Right lobe of liver (tissue), 6 donors: ENCODE measurements around the gene PRCC. TPM values are rescaled to one million over a fixed set of nuclear protein-coding genes. Genes with fewer than 3 reads are reported as not detected.

ENCODE experiments used
- ATAC-seq, 4 donors: fragments of 200-7000 bp; cut with Tn5 transposase; one replicate each; pipeline ENCODE4 v1.9.1; 2020; ENCODE audit warnings: mild to moderate bottlenecking in 4 of 4, moderate library complexity in 4 of 4
- DNase-seq, 3 donors: peaks; one replicate each; pipeline ENCODE4 v3.0.0-alpha.2; 2020
- H3K27ac ChIP-seq, 3 donors: fragments of 200-600 bp; one replicate each; pipeline ENCODE4 v1.8.0; 2022
- H3K27me3 ChIP-seq, 2 donors: fragments of 200-600 bp; one replicate each; pipeline ENCODE4 v1.8.0; 2022
- H3K36me3 ChIP-seq, 4 donors: fragments of 200-600 bp; sonication (generic) in 1 of 4; one replicate each; pipeline versions ENCODE4 v1.5.1 to v1.8.0; 2017 to 2022; ENCODE audit warnings: control low read depth in 1 of 4
- H3K4me1 ChIP-seq, 4 donors: fragments of 200-600 bp; sonication (generic) in 1 of 4; one replicate each; pipeline versions ENCODE4 v1.5.1 to v1.8.0; 2017 to 2022; ENCODE audit warnings: control low read depth in 1 of 4
- H3K4me3 ChIP-seq, 3 donors: fragments of 200-600 bp; one replicate each; pipeline ENCODE4 v1.8.0; 2022
- H3K9me3 ChIP-seq, 4 donors: fragments of 200-600 bp; sonication (generic) in 1 of 4; one replicate each; pipeline versions ENCODE4 v1.5.1 to v1.8.0; 2017 to 2022; ENCODE audit warnings: control low read depth in 1 of 4
- POLR2A ChIP-seq: fragments of 450-650 bp; IDR thresholded peaks from one replicate; pipeline ENCODE4 v1.6.1; 2017; ENCODE audit warnings: antibody characterized with exemption, mild to moderate bottlenecking
- WGBS: methylation state at CpG from one replicate; pipeline ENCODE4 v1.1.6; 2018; ENCODE audit warnings: low coverage, low lambda C conversion rate; ENCODE audit not compliant: insufficient coverage; ENCODE audit errors: missing lambda C conversion rate; 5-methylcytosine and 5-hydroxymethylcytosine counted together
- intact Hi-C, 2 donors: fragments of 100-400 bp; cut with DNase I; formaldehyde crosslinking; loops; one replicate each; pipeline versions ENCODE4 v1.11.2 to v1.14.1; 2022
- total RNA-seq, 6 experiments: library from RNA; depleted of rRNA in 2 of 6; stranded (reverse); fragments of >200 nt in 2 of 6; fragmentation: NEBNext Ultra II Directional in 3 of 6; extraction: Animal tissue kit (Norgen Biotek cat#: 25700) in 3 of 6; gene quantifications; one replicate each; pipeline versions ENCODE4 v1.1.0 to v1.2.4, GENCODE V29; 2016 to 2023
- TF ChIP-seq, protein P1 (sequence below), 4 donors: fragments of 200-600 bp in 3 of 4; fragments of 450-650 bp in 1 of 4; IDR thresholded peaks; one replicate each; pipeline versions ENCODE4 v1.5.1 to v1.8.0; 2016 to 2022; ENCODE audit warnings: antibody characterized with exemption in 4 of 4, mild to moderate bottlenecking in 2 of 4
- donor health status: DM: no; HTN: yes; CAD: no.
- donor health status: DM: no; HTN: no; CAD: no.
- donor health status: DM: no; HTN: no; CAD: no.
- donor health status: DM: no; HTN: yes; CAD: no.
- donor health status: DM: no; HTN: yes; CAD: no.

PRCC gene
- total RNA-seq, 6 experiments from 2014 or later: 17.4 to 23.4 (median 19.7) TPM

DNA sequence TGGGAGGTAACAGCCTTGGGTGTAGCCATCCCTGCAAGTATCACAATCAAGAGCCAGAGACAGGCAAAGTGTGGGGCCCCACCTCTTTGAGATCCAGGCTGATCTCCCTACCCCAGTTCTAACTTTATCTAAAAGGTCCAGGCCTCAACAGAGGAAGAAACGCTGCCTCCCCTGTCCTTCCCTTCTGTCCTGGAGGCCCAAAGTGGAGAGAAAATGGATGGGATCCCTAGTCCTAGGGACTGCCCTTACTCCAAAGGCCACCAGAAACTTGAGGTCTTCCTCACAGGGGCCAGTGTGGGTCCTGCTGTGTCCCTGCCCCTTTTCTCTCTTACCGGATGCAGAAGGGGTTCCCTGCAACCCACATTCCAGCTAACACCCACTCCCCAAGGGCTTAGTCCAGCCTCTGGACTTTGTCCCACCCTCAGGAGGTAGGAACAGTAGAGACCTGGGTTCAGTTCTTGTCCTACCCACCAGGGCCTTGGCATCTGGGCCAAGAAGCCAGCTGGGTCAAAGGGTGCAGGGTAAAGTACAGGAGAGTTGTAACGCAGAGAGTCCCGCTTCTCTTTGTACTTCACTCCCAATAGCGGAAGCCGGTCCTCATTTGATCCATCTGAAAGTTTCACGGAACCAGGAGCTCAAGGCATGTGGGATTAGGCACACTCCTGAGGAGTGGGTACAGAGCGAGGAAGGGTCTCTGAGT is 17.8 kb upstream of the PRCC start:
- WGBS: 0% methylated on average over 5 of the region's 8 CpGs
- TF ChIP-seq, protein P1, sequence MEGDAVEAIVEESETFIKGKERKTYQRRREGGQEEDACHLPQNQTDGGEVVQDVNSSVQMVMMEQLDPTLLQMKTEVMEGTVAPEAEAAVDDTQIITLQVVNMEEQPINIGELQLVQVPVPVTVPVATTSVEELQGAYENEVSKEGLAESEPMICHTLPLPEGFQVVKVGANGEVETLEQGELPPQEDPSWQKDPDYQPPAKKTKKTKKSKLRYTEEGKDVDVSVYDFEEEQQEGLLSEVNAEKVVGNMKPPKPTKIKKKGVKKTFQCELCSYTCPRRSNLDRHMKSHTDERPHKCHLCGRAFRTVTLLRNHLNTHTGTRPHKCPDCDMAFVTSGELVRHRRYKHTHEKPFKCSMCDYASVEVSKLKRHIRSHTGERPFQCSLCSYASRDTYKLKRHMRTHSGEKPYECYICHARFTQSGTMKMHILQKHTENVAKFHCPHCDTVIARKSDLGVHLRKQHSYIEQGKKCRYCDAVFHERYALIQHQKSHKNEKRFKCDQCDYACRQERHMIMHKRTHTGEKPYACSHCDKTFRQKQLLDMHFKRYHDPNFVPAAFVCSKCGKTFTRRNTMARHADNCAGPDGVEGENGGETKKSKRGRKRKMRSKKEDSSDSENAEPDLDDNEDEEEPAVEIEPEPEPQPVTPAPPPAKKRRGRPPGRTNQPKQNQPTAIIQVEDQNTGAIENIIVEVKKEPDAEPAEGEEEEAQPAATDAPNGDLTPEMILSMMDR (IDR thresholded peaks at IDR 0.05): peak in 1 of 4 donors; percentile 30
- TF ChIP-seq POLR2A: peak; percentile 51
- peak; percentile 16 to 54 (median 48) for ATAC-seq
- Histone ChIP-seq H3K36me3 (peaks cover 0 to 7% (median 0%) of the 10 kb centered on the region in 4 donors), H3K4me3 (peak overlapping the region; percentile 73 to 89 (median 78)), H3K27me3 (no peaks in the 10 kb centered on the region), H3K4me1 (peaks cover 0 to 47% (median 24%) of the 10 kb centered on the region in 4 donors), H3K27ac (peak overlapping the region; percentile 96 to 97 (median 97)), H3K9me3 (no peaks in the 10 kb centered on the region)
- intact Hi-C loops: no loop called here
- DNase-seq: peak; percentile 59 to 87 (median 86)

DNA sequence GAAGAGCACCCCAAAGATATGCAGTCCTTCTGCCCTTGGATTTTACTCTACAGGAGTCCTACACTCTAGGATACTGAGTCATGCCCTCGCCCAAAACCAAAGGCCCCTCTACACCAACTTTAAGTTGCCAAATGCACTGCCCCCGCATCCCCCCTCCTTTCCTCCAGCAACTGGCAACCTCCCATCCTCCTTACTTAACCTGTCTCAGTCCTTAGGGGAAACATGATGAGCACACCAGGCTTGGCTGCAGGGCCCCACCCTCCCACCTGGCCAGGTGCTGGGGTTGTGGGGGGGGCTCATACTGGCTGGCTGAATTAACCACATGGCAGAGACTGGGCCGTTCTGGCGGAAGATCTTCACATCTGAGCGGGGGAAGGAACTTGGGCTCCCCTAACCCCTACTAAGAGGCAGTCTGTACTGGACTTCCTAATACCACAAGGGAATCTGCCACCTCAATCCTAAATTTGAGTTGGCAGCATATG is 17.1 kb upstream of the PRCC start:
- H3K36me3 ChIP-seq: peaks cover 0 to under 1% (median 0%) of the 10 kb centered on the region in 4 donors
- WGBS: 0% methylated on average over 3 of the region's 5 CpGs
- no peaks in the 10 kb centered on the region for H3K27me3 ChIP-seq
- intact Hi-C loops: no loop called here
- DNase-seq (peak in 2 of 3 donors; percentile 37 to 55), ATAC-seq (peak in 1 of 4 donors; percentile 0)
- no peak for TF ChIP-seq POLR2A
- TF ChIP-seq, protein P1 (IDR thresholded peaks at IDR 0.05): no peak
- peak overlapping the region; percentile 96 to 97 (median 97) for H3K27ac ChIP-seq
- H3K4me3 ChIP-seq: peak overlapping the region; percentile 73 to 89 (median 78)
- peaks cover 0 to 47% (median 24%) of the 10 kb centered on the region in 4 donors for H3K4me1 ChIP-seq
- H3K9me3 ChIP-seq: no peaks in the 10 kb centered on the region

DNA sequence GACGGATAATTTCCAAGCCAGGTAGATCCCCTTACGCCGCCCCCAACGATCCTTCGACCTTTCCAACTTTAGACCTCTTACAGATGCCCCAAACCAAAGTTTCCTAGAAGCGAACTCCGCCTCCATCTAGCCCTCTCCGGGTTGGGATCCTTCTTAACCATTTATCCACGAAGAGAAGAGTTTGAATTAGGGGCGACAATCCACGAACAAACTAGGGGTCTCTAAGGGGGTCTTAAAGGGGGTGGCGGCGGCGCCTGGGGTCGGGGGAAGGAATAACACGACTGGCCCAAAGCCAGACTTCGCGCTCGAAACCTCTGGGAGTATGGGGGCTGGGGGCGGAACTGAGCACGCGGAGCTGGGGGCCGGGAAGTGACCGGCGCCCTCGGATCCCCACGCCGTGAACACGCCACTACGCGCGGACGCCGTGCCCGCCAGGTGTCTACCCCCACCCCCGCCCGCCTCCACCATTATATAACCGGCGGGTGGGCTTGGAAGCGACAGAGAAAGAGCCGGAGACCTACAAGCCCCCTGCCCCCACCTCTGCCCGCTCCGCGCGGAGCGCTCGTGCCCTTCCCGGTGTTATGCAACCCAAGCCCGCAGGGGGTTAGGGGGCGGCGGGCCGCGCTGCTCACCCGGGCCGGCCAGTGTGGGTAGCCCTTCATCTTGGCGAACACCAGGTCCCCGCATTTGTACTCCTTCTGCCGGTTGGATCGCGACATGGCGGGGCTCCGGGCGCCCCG is 16.5 kb upstream of the PRCC start:
- no peak for ATAC-seq
- WGBS: 0% methylated on average over 21 of the region's 64 CpGs
- no peaks in the 10 kb centered on the region for H3K36me3 ChIP-seq
- no peak for TF ChIP-seq POLR2A
- TF ChIP-seq, protein P1 (IDR thresholded peaks at IDR 0.05): peak in 1 of 4 donors; percentile 6
- peak; percentile 65 to 77 (median 65) for DNase-seq
- intact Hi-C loops: no loop called here
- peaks cover 0 to 41% (median 21%) of the 10 kb centered on the region in 4 donors for H3K4me1 ChIP-seq
- H3K27ac ChIP-seq: peak overlapping the region; percentile 96 to 97 (median 97)
- no peaks in the 10 kb centered on the region for H3K9me3 ChIP-seq
- H3K4me3 ChIP-seq: peak overlapping the region; percentile 73 to 89 (median 78)
- no peaks in the 10 kb centered on the region for H3K27me3 ChIP-seq

DNA sequence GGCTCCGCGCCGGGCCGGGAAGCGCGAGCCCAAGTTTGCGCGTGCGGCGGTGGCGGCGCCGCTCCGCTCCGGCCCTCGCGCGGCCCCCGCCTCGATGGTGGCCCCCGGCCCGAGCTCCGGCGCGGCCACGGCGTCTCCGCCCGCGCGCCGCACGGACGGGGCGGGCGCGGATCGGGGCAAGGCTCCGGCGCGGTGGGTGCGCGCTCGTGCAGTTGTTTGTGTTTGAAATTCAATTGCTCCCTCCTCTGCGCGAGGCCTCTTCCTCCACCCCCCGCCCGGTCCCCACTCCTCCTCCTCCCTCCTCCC is 15.9 kb upstream of the PRCC start, which contains the start of gene HDGF:
Gene HDGF, minus strand, starts transcription at position 225 of the 306 bp plus-strand sequence. CDS start 246 bp downstream, outside the sequence.
- ATAC-seq: no peak
- Histone ChIP-seq H3K27ac (peak within 1 kb of the TSS; percentile 96 to 97 (median 97)), H3K27me3 (no peaks in the 10 kb centered on the region), H3K4me1 (peaks cover 0 to 36% (median 19%) of the 10 kb centered on the region in 4 donors), H3K36me3 (no peaks in the 10 kb centered on the region), H3K4me3 (peak within 1 kb of the TSS; percentile 73 to 89 (median 78)), H3K9me3 (no peaks in the 10 kb centered on the region)
- TF ChIP-seq, protein P1 (IDR thresholded peaks at IDR 0.05): no peak
- peak; percentile 61 for TF ChIP-seq POLR2A
- no peak for DNase-seq
- intact Hi-C loops: no loop called here
- WGBS: 2% methylated on average over 10 of the region's 48 CpGs
